Dermis blood vessel endothelial cell (primary cell): ENCODE data around the gene PSMA7. TPM values are rescaled to one million over a fixed set of nuclear protein-coding genes. Genes with fewer than 3 reads are reported as not detected.

ENCODE experiments used
- total RNA-seq: library from RNA; depleted of rRNA; stranded (reverse); fragments of >200 nt; gene quantifications from 2 replicates; pipeline ENCODE4 v1.2.3, GENCODE V29; 2014

The PSMA7 gene
- total RNA-seq, 1 donor from 2014 or later, result 450 TPM

Other genes with a start within 250 kb of the PSMA7 start
- 3.6 and 7.6 TPM in 2 replicates for gene TAF4, start 77.5 kb downstream of the PSMA7 start, total RNA-seq
- 31.3 and 32.8 TPM in 2 replicates for gene LSM14B, start 20.9 kb downstream of the PSMA7 start, total RNA-seq
- 13.8 and 16.5 TPM in 2 replicates for gene SS18L1, start 375 bp upstream of the PSMA7 start, total RNA-seq
- 19.3 and 26.7 TPM in 2 replicates for gene MTG2, start 39.6 kb upstream of the PSMA7 start, total RNA-seq
- gene HRH3, start 76.9 kb upstream of the PSMA7 start, total RNA-seq, result not detected in 2 replicates
- 28.9 and 35.7 TPM in 2 replicates for gene OSBPL2, start 95.1 kb upstream of the PSMA7 start, total RNA-seq
- gene ADRM1, start 159.6 kb upstream of the PSMA7 start, total RNA-seq, result 130 and 158 TPM in 2 replicates
- gene LAMA5, start 223.9 kb upstream of the PSMA7 start, total RNA-seq, result 55.8 and 127 TPM in 2 replicates
- 226 and 1,095 TPM in 2 replicates for gene RPS21, start 243.7 kb upstream of the PSMA7 start, total RNA-seq